Measurements from ENCODE around the gene DEGS1. TPM values are rescaled to one million over a fixed set of nuclear protein-coding genes. Genes with fewer than 3 reads are reported as not detected.

The DEGS1 gene
- total RNA-seq, 3 donors from 2014 or later, result 10.7 to 56.3 (median 22.7) TPM

DNA sequence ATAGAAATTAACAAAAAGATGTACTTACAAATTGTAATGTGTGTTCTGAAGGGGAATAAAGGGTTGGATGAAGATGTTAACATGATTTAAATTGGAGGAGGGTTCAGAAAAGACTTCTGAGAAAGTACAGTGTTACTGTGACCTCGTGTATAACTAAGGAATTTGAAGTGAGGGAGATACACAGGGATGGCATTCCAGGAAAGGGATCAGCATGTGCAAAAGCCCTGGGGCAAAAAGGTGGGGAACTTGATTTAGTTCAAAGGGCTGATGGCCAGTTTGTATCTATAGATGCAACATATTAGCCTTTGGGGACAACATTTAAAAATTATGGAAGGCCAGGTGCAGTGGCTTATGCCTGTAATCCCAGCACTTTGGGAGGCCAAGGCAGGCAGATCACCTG, 33.3 kb upstream of the DEGS1 start:
- ATAC-seq, result no peak
- H3K36me3 ChIP-seq (ENCODE audit: low read depth), result no peaks in the 10 kb centered on the region
- H3K4me1 ChIP-seq (ENCODE audit: low read depth), result no peaks in the 10 kb centered on the region
- intact Hi-C loops (cut with DNase I, micrococcal nuclease), result no loop called here
- DNase-seq, result no peak
- H3K9me3 ChIP-seq, result no peaks in the 10 kb centered on the region
- no peak overlapping the region for H3K4me3 ChIP-seq
- TF ChIP-seq, protein P1, sequence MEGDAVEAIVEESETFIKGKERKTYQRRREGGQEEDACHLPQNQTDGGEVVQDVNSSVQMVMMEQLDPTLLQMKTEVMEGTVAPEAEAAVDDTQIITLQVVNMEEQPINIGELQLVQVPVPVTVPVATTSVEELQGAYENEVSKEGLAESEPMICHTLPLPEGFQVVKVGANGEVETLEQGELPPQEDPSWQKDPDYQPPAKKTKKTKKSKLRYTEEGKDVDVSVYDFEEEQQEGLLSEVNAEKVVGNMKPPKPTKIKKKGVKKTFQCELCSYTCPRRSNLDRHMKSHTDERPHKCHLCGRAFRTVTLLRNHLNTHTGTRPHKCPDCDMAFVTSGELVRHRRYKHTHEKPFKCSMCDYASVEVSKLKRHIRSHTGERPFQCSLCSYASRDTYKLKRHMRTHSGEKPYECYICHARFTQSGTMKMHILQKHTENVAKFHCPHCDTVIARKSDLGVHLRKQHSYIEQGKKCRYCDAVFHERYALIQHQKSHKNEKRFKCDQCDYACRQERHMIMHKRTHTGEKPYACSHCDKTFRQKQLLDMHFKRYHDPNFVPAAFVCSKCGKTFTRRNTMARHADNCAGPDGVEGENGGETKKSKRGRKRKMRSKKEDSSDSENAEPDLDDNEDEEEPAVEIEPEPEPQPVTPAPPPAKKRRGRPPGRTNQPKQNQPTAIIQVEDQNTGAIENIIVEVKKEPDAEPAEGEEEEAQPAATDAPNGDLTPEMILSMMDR (IDR thresholded peaks at IDR 0.05), result no peak

DNA sequence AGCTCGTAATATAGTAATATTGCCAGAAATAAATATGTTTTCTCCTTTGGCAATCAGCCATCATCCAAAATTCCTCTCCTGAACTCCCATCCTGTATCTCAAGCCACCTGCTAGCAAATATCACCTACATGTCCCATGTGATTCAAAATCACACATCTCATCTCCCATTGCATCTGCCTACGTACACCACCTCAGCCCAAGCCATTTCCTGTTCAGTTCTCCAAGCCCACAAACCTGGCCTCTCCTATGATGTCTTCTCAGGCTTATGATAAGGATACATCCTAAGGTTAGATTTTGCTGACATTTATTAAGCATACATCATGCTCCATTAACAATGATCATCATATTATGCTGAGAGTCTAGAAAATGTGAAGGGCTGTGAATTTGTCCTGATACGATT, 31.9 kb upstream of the DEGS1 start:
- intact Hi-C loops (cut with DNase I, micrococcal nuclease), result no loop called here
- no peak overlapping the region for H3K4me3 ChIP-seq
- no peak for DNase-seq
- no peaks in the 10 kb centered on the region for H3K36me3 ChIP-seq (ENCODE audit: low read depth)
- ATAC-seq, result no peak
- H3K9me3 ChIP-seq, result no peaks in the 10 kb centered on the region
- H3K4me1 ChIP-seq (ENCODE audit: low read depth), result no peaks in the 10 kb centered on the region
- TF ChIP-seq, protein P1 (IDR thresholded peaks at IDR 0.05), result no peak

DNA sequence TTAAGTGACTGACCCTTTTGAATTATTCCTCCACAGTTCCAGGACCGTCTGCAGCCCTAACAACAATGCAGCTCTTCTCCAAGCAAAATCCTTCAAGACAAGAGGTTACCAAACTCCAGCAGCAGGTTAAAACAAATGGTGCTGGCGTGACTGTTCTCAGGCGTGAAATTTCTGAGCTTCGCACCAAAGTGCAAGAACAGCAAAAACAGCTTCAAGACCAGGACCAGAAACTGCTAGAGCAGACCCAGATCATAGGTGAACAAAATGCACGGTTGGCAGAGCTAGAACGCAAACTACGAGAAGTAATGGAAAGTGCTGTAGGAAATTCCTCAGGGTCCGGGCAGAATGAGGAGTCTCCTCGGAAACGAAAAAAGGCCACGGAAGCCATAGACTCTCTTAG, 25.7 kb upstream of the DEGS1 start:
- intact Hi-C loops (cut with DNase I, micrococcal nuclease), result no loop called here
- H3K4me1 ChIP-seq (ENCODE audit: low read depth), result no peaks in the 10 kb centered on the region

DNA sequence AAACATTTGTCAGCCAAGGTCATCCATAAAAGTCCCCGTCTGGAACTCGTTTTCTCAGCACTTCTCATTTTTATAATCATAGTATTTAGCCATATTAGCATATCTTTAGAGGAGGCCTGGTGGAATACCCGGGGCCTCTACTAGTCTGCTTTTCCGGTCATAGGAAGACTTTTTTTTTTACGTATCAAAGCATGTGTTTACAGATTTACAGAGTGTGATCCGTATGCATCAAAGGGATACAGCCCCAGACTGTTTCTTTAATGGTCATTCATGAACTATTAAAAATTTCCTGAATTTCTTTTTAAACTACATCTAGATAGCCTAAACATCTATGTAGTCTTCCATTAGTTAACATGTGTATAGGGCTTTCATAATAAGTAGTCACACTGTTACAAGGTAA, 23.5 kb upstream of the DEGS1 start:
- DNase-seq (no peak), ATAC-seq (no peak)
- TF ChIP-seq, protein P1 (IDR thresholded peaks at IDR 0.05), result no peak
- Histone ChIP-seq H3K4me1 (ENCODE audit: low read depth) (no peaks in the 10 kb centered on the region), H3K36me3 (ENCODE audit: low read depth) (no peaks in the 10 kb centered on the region), H3K9me3 (no peaks in the 10 kb centered on the region), H3K4me3 (no peak overlapping the region)
- intact Hi-C loops (cut with DNase I, micrococcal nuclease), result no loop called here

More for the DNA sequence above, 25.7 kb upstream of the DEGS1 start:
- ATAC-seq (no peak), DNase-seq (no peak)
- H3K9me3 ChIP-seq, result no peaks in the 10 kb centered on the region
- H3K4me3 ChIP-seq, result no peak overlapping the region
- no peaks in the 10 kb centered on the region for H3K36me3 ChIP-seq (ENCODE audit: low read depth)
- TF ChIP-seq, protein P1 (IDR thresholded peaks at IDR 0.05), result no peak

DNA sequence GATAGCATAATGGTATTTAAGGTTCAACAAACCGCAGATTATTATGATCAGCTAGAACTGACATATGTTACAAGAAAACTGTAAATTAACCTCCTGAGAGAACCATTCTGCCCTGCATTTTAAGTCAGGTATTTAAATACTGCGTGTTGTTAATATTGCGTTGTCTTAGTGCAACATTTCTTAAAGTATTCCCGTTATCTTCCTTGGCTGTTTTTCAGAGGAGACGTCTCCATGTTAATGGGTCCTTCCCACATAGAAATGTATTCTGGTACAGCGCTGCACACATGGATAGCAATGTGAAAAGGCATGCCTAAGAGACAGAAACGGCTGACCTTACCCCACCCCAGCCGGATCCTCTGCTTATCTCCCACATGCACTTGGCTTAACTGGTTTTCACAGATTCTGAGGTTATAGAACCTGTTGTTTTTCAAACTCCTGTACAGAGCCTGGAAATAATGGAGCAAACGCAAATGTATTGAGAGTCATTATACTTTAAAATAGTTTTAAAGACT, 22.8 kb upstream of the DEGS1 start:
- DNase-seq, result no peak
- Histone ChIP-seq H3K4me1 (ENCODE audit: low read depth) (no peaks in the 10 kb centered on the region), H3K4me3 (no peak overlapping the region), H3K9me3 (no peaks in the 10 kb centered on the region), H3K36me3 (ENCODE audit: low read depth) (no peaks in the 10 kb centered on the region)
- intact Hi-C loops (cut with DNase I, micrococcal nuclease), result no loop called here
- no peak for ATAC-seq
- TF ChIP-seq, protein P1 (IDR thresholded peaks at IDR 0.05), result no peak

DNA sequence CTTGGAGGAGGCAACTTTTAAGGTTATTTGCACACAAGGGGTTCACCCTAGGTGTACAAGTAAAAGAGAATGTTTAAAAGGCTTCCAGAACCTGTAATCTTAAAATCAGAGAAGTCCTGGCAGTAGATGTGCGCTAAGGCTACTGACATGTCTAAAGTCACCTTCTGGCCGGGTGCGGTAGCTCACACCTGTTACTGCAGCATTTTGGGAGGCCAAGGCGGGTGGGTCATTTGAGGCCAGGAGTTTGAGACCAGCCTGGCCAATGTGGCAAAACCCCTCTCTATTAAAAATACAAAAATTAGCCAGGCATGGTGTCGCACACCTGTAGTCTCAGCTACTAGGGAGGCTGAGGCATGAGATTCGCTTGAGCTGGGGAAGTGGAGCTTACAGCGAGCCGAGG, 20.3 kb upstream of the DEGS1 start:
- Histone ChIP-seq H3K9me3 (no peaks in the 10 kb centered on the region), H3K4me3 (no peak overlapping the region), H3K4me1 (ENCODE audit: low read depth) (no peaks in the 10 kb centered on the region), H3K36me3 (ENCODE audit: low read depth) (no peaks in the 10 kb centered on the region)
- intact Hi-C loops (cut with DNase I, micrococcal nuclease), result no loop called here
- DNase-seq (no peak), ATAC-seq (no peak)
- TF ChIP-seq, protein P1 (IDR thresholded peaks at IDR 0.05), result no peak
